ACC112 (cell line): ENCODE measurements around the gene ALG2.
"Not testable (repeated sequence)": the region's sequence is repeated elsewhere in the genome, so short reads cannot be mapped to it uniquely, and the experiment has no call there.

Source experiments
- H2AFZ ChIP-seq: fragments of 200-600 bp; sonication (generic); one replicate; pipeline ENCODE4 v1.6.0; 2017; ENCODE audit warnings: antibody characterized with exemption, low read length; ENCODE audit not compliant: unreplicated experiment
- H3K27ac ChIP-seq: fragments of 200-600 bp; sonication (generic); 2 replicates; pipeline ENCODE4 v1.5.1; 2014; ENCODE audit warnings: low read depth, mild to moderate bottlenecking, antibody characterized with exemption, low read length, moderate library complexity
- H3K27me3 ChIP-seq: fragments of 200-600 bp; sonication (generic); 2 replicates; pipeline ENCODE4 v1.6.1; 2014; ENCODE audit warnings: mild to moderate bottlenecking, antibody characterized with exemption, low read length, moderate library complexity, mixed read lengths; ENCODE audit not compliant: insufficient read depth
- H3K36me3 ChIP-seq: fragments of 200-600 bp; sonication (generic); 2 replicates; pipeline ENCODE4 v1.6.1; 2016; ENCODE audit warnings: mild to moderate bottlenecking, antibody characterized with exemption, low read length, moderate library complexity, mixed read lengths; ENCODE audit not compliant: insufficient read depth
- H3K4me1 ChIP-seq: fragments of 200-600 bp; sonication (generic); one replicate; pipeline ENCODE4 v1.6.1; 2016; ENCODE audit warnings: low read length, mixed read lengths; ENCODE audit not compliant: insufficient read depth, unreplicated experiment, control insufficient read depth
- H3K4me3 ChIP-seq: fragments of 200-600 bp; sonication (generic); 2 replicates; pipeline ENCODE4 v1.5.1; 2014; ENCODE audit warnings: mild to moderate bottlenecking, low read depth, low read length
- H3K79me2 ChIP-seq: fragments of 200-600 bp; sonication (generic); one replicate; pipeline ENCODE4 v1.6.0; 2016; ENCODE audit warnings: low read length; ENCODE audit not compliant: control insufficient read depth, unreplicated experiment, insufficient read depth

Gene ALG2

DNA sequence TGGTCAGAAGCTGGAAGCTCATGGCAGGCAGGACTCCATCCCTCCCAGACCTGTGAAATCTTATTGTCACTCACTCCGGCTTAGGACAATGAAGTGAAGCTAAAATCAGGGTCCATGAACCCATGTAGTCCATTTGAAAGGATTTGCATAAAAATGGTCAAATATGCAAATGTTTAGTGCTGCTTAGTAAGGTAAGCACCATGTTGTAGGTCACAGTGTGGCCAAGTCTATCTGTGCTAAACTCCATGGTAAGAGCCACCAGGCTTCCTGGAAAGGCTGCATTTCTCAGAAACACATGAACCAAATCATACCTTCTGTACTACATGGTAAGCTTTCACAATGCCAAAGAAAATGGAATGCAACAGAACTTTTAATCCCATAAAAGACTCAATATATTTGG lies 5.7 kb downstream of the ALG2 start:
- Histone ChIP-seq H3K27ac (no peak overlapping the region), H3K36me3 (peaks cover 31% of the 10 kb centered on the region; the same call in 1 of the 2 replicates), H2AFZ (no peak overlapping the region), H3K4me1 (peaks cover 9% of the 10 kb centered on the region), H3K79me2 (peaks cover 38% of the 10 kb centered on the region), H3K4me3 (no peak overlapping the region), H3K27me3 (no peaks in the 10 kb centered on the region)

DNA sequence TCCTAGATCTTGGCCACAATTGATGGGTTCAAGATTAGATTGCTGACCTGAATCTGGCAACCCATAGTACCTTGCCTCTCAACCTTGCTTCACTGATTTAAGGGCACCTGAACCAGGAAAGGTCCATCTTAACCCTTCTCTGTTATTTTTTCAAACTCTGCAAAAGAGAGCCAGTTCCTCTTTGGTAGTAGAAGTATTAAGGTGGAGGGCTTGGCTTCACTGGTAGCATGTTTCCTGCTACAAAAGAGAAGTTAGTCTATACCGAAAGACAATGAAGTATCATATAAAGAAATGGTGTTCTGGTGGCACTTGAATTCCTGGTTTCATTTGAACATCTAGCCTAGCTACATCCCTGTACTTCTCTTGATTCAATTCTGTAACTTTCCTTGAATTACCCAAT lies 8.5 kb downstream of the ALG2 start:
- Histone ChIP-seq H3K27ac (no peak overlapping the region), H3K36me3 (peaks cover 18% of the 10 kb centered on the region; the same call in 1 of the 2 replicates), H3K4me1 (no peaks in the 10 kb centered on the region), H3K79me2 (peaks cover 11% of the 10 kb centered on the region), H3K4me3 (no peak overlapping the region), H3K27me3 (no peaks in the 10 kb centered on the region), H2AFZ (no peak overlapping the region)

DNA sequence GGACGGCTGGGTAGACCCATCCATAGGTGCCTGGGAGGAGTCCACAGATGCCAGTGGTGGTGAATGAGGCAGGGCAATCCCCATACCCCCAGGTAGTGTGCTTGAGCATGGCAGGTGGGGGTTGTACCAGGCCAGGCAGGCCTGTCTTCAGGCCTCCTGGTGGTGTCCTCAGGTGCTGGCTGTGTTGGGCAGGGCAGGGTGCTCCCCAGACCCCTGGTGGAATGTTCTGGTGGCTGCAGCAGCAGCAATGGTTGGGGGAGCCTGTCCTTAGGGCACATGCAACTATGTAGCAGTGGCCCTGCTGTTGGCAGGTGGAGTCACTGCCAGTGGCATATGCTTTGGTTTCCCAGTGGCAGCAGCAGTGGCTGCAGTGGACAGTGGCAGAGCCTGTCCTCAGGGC lies 10.0 kb downstream of the ALG2 start:
- H3K4me3 ChIP-seq: no peak overlapping the region
- H3K4me1 ChIP-seq: no peaks in the 10 kb centered on the region
- H2AFZ ChIP-seq: no peak overlapping the region
- peaks cover 7% of the 10 kb centered on the region; the same call in 1 of the 2 replicates for H3K36me3 ChIP-seq
- peaks cover under 1% of the 10 kb centered on the region for H3K79me2 ChIP-seq
- H3K27ac ChIP-seq: no peak overlapping the region
- H3K27me3 ChIP-seq: no peaks in the 10 kb centered on the region

DNA sequence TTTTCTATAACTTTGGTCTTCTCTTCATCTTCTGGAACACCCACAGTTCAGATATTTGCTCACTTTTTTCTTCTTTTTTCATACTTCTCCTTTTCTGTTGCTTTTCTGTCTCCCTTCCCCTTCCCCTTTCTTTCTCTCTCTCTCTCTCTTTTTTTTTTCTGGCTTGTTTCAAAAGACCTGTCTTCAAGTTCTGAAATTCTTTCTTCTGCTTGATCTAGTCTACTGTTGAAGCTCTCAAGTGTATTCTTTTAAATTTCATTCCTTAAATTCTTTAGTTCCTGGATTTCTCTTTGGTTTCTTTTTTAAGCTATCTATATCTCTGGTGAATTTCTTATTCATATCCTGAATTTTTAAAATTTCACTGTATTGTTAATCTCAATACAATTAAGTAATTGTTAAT lies 11.2 kb downstream of the ALG2 start:
- H3K27me3 ChIP-seq: no peaks in the 10 kb centered on the region
- no peak overlapping the region for H2AFZ ChIP-seq
- no peak overlapping the region for H3K27ac ChIP-seq
- no peak overlapping the region for H3K4me3 ChIP-seq
- H3K4me1 ChIP-seq: no peaks in the 10 kb centered on the region
- peaks cover 4% of the 10 kb centered on the region; the same call in 1 of the 2 replicates for H3K36me3 ChIP-seq
- no peaks in the 10 kb centered on the region for H3K79me2 ChIP-seq

DNA sequence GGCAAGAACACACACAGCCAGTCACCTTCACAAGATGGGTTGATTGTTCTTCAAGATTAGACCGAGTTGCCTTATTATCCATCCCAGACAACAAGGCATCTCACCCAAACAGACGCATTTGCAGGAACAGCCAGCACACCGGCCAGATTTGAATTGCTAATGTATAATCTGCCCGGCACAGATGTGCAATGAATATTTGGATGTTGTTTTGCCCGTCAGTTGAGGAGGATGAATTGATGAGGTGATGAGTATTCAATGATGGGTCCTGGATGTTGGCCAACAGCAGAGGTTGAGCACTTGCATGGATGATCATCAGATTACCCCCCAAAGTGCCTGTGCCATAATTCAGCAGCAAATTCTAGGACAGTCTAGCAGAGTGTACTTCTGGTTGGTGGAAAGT lies 20.1 kb downstream of the ALG2 start:
- no peak overlapping the region for H3K27ac ChIP-seq
- H3K4me1 ChIP-seq: no peaks in the 10 kb centered on the region
- H3K4me3 ChIP-seq: no peak overlapping the region
- peaks cover 21% of the 10 kb centered on the region for H3K27me3 ChIP-seq
- H3K79me2 ChIP-seq: no peaks in the 10 kb centered on the region
- H2AFZ ChIP-seq: no peak overlapping the region
- no peaks in the 10 kb centered on the region for H3K36me3 ChIP-seq

DNA sequence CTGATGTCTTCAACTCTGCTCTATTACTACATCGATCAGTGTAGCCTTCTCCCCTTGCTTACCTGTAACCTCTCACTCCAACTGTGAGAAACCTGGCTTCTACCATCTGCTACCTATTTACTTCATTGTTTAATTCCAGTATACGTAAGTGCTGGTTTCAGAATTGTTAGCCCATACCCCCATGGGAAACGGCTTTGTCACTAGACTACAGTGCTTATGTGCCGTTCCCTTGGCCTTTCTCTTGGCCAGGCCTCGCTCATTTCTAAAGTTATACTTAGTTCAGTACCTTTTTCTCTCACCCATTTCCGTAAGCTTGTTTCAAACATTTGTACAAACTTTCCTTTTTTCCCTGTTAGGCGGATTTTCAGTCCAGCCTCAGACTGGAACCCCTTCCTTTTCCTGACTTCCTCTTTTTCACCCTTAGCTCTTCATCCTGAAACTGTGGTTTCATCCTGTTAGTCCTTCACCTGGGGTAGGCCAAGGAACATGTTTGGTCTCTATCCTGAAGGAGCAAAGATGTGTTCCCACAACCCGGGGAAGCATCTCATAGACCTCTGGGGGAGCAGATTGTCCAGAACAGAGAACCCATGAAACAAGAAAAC lies 21.7 kb downstream of the ALG2 start:
- Histone ChIP-seq H3K4me3 (no peak overlapping the region), H3K79me2 (no peaks in the 10 kb centered on the region), H3K27me3 (peaks cover 28% of the 10 kb centered on the region), H3K36me3 (no peaks in the 10 kb centered on the region), H2AFZ (no peak overlapping the region), H3K4me1 (no peaks in the 10 kb centered on the region), H3K27ac (no peak overlapping the region)

DNA sequence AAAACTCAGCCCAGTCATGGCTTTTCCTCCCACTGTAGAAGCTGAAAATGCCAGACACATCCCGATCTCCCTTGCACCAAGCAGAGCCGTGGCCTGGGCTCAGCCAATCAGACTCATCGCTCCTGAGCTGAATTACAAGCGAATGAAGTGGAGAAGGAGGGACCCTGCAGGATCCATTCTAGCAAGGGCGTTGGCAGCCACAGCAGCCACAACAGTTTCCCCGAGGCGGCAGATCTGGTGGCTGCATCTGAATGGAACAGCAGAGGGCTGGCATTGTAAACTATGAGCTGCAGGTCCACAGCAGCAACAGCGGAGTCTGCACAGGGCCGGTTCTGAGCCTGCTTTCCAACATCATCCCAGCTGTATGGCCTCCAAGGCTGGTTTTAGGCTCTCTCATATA lies 23.8 kb downstream of the ALG2 start:
- Histone ChIP-seq H3K4me1 (peaks cover 4% of the 10 kb centered on the region), H3K79me2 (no peaks in the 10 kb centered on the region), H3K4me3 (no peak overlapping the region), H2AFZ (no peak overlapping the region), H3K27me3 (peaks cover 34% of the 10 kb centered on the region), H3K27ac (no peak overlapping the region), H3K36me3 (no peaks in the 10 kb centered on the region)

DNA sequence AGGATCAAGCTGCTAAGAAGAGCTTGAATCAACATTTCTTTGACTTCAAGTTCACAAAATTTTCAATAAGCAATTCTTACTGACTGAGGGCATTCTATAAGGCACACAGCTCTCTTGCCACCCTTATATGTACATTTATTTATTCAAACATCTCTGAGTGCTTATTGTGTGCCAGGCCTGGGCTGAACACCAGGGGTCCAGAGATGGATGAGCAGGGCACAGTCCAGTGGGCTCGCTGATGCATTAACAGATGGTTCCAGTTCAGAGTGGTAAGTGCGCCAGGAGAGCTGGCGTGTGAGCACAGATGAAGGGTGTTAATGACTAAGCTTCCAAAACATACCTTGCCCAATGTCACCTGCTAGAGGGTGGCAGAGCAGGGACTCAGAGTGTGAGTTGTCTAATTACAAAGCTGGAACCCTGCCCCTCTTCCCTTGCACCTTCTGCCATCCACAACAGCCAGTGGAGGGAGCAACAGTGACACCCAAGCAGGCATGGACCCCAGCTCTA lies 24.6 kb downstream of the ALG2 start:
- no peak overlapping the region for H3K4me3 ChIP-seq
- no peak overlapping the region for H3K27ac ChIP-seq
- H3K27me3 ChIP-seq: peaks cover 34% of the 10 kb centered on the region
- H3K36me3 ChIP-seq: no peaks in the 10 kb centered on the region
- no peaks in the 10 kb centered on the region for H3K79me2 ChIP-seq
- H3K4me1 ChIP-seq: peaks cover 8% of the 10 kb centered on the region
- H2AFZ ChIP-seq: no peak overlapping the region

DNA sequence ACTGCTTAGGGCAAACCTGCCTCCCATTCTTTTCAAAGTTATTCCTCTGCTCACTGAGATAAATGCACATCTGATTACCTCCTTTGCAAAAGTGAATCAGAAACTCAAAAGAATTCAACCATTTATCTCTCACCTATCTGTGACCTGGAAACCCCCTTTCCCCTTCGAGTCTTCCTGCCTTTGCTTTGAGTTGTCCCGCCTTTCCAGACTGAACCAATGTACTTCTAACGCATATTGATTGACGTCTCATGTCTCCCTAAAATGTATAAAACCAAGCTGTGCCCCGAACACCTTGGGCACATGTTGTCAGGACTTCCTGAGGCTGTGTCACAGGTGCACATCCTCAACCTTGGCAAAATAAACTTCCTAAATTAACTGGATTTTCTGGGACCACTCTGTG lies 25.3 kb downstream of the ALG2 start:
- not testable (repeated sequence) for H3K36me3 ChIP-seq, H2AFZ ChIP-seq, H3K4me3 ChIP-seq, H3K79me2 ChIP-seq, H3K4me1 ChIP-seq, H3K27ac ChIP-seq
- H3K27me3 ChIP-seq: peaks cover 38% of the 10 kb centered on the region

DNA sequence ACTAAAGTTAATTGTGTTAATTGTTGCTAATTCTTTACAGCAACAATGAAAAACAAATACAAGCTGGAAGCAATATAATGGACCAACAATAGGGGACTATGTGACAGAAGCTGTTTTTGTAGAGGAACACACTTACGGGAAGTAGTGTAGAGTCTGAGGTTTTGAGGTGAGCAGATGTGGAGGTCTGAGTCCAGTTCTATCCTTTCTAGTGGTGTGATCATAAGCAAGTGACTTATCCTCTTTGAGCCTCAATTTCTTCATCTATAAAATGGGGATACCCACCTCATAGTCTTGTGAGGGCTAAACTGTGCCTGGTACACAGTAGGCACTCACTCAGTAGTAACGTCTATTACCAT lies 28.3 kb downstream of the ALG2 start:
- Histone ChIP-seq H2AFZ (no peak overlapping the region), H3K4me1 (peaks cover 8% of the 10 kb centered on the region), H3K27ac (no peak overlapping the region), H3K79me2 (no peaks in the 10 kb centered on the region), H3K4me3 (no peak overlapping the region), H3K36me3 (no peaks in the 10 kb centered on the region), H3K27me3 (peaks cover 50% of the 10 kb centered on the region)

DNA sequence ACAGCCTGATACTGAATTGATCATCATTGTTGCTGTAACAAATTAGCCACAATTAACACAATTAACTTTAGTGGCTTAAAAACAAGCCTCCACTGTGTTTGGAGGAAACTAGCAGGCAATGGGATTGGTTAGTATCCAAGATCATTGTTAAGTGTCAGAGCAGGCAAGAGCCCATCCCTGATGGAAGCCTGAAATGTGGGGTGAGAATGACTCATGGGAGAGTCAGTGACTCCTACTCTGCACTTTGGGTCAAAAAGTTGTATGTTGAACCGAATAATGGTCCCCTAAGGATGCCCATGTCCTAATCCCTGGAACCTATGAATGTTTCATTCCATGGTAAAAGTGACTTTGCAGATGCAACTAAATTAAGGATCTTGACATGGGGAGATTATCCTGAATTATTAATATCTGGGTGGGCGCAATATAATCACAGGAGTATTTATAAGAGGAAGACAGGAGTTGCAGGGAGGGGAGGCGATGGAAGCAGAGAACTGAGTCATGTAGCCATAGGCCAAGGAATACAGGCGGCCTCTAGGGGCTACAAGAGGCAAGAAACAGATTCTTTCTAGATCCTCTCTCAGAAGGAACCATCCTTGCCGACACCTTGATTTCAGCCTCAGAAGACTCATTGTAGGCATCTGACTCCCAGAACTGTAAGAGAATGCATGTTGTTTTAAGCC lies 28.8 kb downstream of the ALG2 start:
- no peak overlapping the region for H2AFZ ChIP-seq
- H3K79me2 ChIP-seq: no peaks in the 10 kb centered on the region
- no peaks in the 10 kb centered on the region for H3K36me3 ChIP-seq
- H3K27me3 ChIP-seq: peaks cover 50% of the 10 kb centered on the region
- H3K27ac ChIP-seq: no peak overlapping the region
- H3K4me1 ChIP-seq: peaks cover 8% of the 10 kb centered on the region
- no peak overlapping the region for H3K4me3 ChIP-seq
